Measurements from ENCODE around the gene TTLL5.

TTLL5 gene

GRCh38 chr14:75626863-75627262, 34.2 kb upstream of the TTLL5 start:
- Histone ChIP-seq H3K4me3 (replicated peaks; ENCODE audit: insufficient read depth, low read length) (no peak overlapping the region), H3K27me3 (ENCODE audit: insufficient read depth, poor library complexity, severe bottlenecking) (no peaks in the 10 kb centered on the region), H3K27ac (replicated peaks) (no peak overlapping the region)
- TF ChIP-seq POLR2AphosphoS5 (IDR thresholded peaks at IDR 0.05; ENCODE audit: low read depth) (no peak), CTCF (IDR thresholded peaks at IDR 0.05; ENCODE audit: insufficient read depth, low read length) (no peak), REST (IDR thresholded peaks at IDR 0.05; ENCODE audit: insufficient replicate concordance, low read depth) (no peak), SPI1 (IDR thresholded peaks at IDR 0.05; ENCODE audit: borderline replicate concordance, low read depth) (no peak), GABPA (IDR thresholded peaks at IDR 0.05; ENCODE audit: low read depth) (no peak)
- DNase-seq (ENCODE audit: low read depth in 1 of 2, low spot score in 1 of 2): no peak

- Histone ChIP-seq H3K27me3 (ENCODE audit: insufficient read depth, poor library complexity, severe bottlenecking) (no peaks in the 10 kb centered on the region), H3K4me3 (replicated peaks; ENCODE audit: insufficient read depth, low read length) (no peak overlapping the region), H3K27ac (replicated peaks) (no peak overlapping the region)
- TF ChIP-seq GABPA (IDR thresholded peaks at IDR 0.05; ENCODE audit: low read depth) (no peak), REST (IDR thresholded peaks at IDR 0.05; ENCODE audit: insufficient replicate concordance, low read depth) (no peak), SPI1 (IDR thresholded peaks at IDR 0.05; ENCODE audit: borderline replicate concordance, low read depth) (no peak), CTCF (IDR thresholded peaks at IDR 0.05; ENCODE audit: insufficient read depth, low read length) (no peak), POLR2AphosphoS5 (IDR thresholded peaks at IDR 0.05; ENCODE audit: low read depth) (no peak)
- no peak for DNase-seq (ENCODE audit: low read depth in 1 of 2, low spot score in 1 of 2)
These were observed 33.6 kb upstream of the TTLL5 start for GRCh38 chr14:75627406-75627805.

GRCh38 chr14:75628816-75629215, 32.2 kb upstream of the TTLL5 start:
- Histone ChIP-seq H3K4me3 (replicated peaks; ENCODE audit: insufficient read depth, low read length) (no peak overlapping the region), H3K27ac (replicated peaks) (no peak overlapping the region), H3K27me3 (ENCODE audit: insufficient read depth, poor library complexity, severe bottlenecking) (no peaks in the 10 kb centered on the region)
- TF ChIP-seq CTCF (IDR thresholded peaks at IDR 0.05; ENCODE audit: insufficient read depth, low read length): no peak
- no peak for TF ChIP-seq POLR2AphosphoS5 (IDR thresholded peaks at IDR 0.05; ENCODE audit: low read depth)
- TF ChIP-seq SPI1 (IDR thresholded peaks at IDR 0.05; ENCODE audit: borderline replicate concordance, low read depth): no peak
- no peak for TF ChIP-seq GABPA (IDR thresholded peaks at IDR 0.05; ENCODE audit: low read depth)
- no peak for TF ChIP-seq REST (IDR thresholded peaks at IDR 0.05; ENCODE audit: insufficient replicate concordance, low read depth)
- DNase-seq (ENCODE audit: low read depth in 1 of 2, low spot score in 1 of 2): no peak
